Measurements from ENCODE around the gene WWC2. TPM values are rescaled to one million over a fixed set of nuclear protein-coding genes. Genes with fewer than 3 reads are reported as not detected.

Gene WWC2
- total RNA-seq, 1 experiment from 2014 or later = 80.3 TPM

DNA sequence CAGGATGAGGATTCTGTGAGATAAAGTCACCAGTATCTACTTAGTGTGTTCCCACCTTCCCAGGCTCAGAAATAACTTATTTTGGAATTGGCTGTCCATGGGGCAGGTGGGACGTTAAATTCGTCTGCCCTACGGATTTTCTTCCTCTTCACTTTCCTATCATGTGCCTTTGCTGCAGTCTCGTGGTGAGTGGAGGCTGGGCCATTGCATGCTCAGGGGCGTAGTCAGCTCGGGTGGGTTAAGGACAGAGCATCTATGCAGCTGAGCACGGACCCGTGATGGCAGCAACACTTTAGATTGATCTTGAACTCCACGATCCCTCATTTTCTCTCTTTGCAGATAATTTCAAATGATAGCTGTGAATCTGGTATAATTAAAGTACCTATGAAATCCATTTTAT is 169.5 kb downstream of the WWC2 start:
- intact Hi-C loops (cut with micrococcal nuclease; ENCODE audit: unreplicated experiment) (no loop called here), in situ Hi-C loops (cut with HindIII; ENCODE audit: low pct_unique_long_range_greater_than_20kb, low sequenced_read_pairs) (no loop called here)
- POLR2A ChIA-PET = no interaction called here
- Histone ChIP-seq H3K27me3 (ENCODE audit: control insufficient read depth, insufficient read depth, low read length) (no peaks in the 10 kb centered on the region), H3K4me3 (ENCODE audit: low read depth in 2 of 2, low read length in 2 of 2) (no peak overlapping the region), H3K9me3 (ENCODE audit: control insufficient read depth, insufficient read depth, low read depth, low read length) (no peaks in the 10 kb centered on the region), H3K27ac (ENCODE audit: low read length) (no peak overlapping the region), H3K4me1 (ENCODE audit: control insufficient read depth, insufficient read depth, low read length) (no peaks in the 10 kb centered on the region), H3K36me3 (ENCODE audit: control insufficient read depth, insufficient read depth, low read length) (peaks cover 10% of the 10 kb centered on the region; the same call in 1 of the 2 replicates)
- DNase-seq (ENCODE audit: low read depth, low spot score) (no peak), ATAC-seq (no peak)
- no peak for TF ChIP-seq SIN3A (IDR thresholded peaks at IDR 0.05; ENCODE audit: borderline replicate concordance, insufficient read depth, low read depth, low read length)
- CTCF ChIA-PET = no interaction called here
- no TSS peak for BruUV-seq (replicated peaks)

DNA sequence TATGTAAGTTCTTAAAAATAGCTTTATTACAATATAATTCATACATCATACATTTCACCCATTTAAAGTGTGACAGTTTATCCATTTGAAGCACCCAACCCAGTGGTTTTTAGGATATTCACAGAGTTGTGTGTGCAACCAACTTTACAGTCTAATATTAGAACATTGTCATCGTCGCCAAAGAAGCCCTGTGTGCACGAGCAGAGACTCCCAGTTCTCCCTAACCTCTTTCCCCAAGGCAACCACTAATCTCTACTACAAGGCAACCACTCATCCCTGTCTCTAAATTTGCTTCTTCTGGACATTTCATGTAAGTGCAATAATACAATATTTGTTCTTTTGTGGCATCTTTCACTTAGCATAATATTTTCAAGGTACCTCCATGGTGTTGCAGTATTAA is 173.3 kb downstream of the WWC2 start:
- H3K36me3 ChIP-seq (ENCODE audit: control insufficient read depth, insufficient read depth, low read length) = peaks cover 7% of the 10 kb centered on the region; the same call in 1 of the 2 replicates
- POLR2A ChIA-PET = no interaction called here
- DNase-seq (ENCODE audit: low read depth, low spot score) (no peak), ATAC-seq (no peak)
- BruUV-seq (replicated peaks) = no TSS peak
- H3K4me1 ChIP-seq (ENCODE audit: control insufficient read depth, insufficient read depth, low read length) = no peaks in the 10 kb centered on the region
- no peak overlapping the region for H3K4me3 ChIP-seq (ENCODE audit: low read depth in 2 of 2, low read length in 2 of 2)
- TF ChIP-seq SIN3A (IDR thresholded peaks at IDR 0.05; ENCODE audit: borderline replicate concordance, insufficient read depth, low read depth, low read length) = no peak
- TF ChIP-seq TCF7L2 (IDR thresholded peaks at IDR 0.05; ENCODE audit: low read depth, low read length) = no peak
- TF ChIP-seq, protein P1, sequence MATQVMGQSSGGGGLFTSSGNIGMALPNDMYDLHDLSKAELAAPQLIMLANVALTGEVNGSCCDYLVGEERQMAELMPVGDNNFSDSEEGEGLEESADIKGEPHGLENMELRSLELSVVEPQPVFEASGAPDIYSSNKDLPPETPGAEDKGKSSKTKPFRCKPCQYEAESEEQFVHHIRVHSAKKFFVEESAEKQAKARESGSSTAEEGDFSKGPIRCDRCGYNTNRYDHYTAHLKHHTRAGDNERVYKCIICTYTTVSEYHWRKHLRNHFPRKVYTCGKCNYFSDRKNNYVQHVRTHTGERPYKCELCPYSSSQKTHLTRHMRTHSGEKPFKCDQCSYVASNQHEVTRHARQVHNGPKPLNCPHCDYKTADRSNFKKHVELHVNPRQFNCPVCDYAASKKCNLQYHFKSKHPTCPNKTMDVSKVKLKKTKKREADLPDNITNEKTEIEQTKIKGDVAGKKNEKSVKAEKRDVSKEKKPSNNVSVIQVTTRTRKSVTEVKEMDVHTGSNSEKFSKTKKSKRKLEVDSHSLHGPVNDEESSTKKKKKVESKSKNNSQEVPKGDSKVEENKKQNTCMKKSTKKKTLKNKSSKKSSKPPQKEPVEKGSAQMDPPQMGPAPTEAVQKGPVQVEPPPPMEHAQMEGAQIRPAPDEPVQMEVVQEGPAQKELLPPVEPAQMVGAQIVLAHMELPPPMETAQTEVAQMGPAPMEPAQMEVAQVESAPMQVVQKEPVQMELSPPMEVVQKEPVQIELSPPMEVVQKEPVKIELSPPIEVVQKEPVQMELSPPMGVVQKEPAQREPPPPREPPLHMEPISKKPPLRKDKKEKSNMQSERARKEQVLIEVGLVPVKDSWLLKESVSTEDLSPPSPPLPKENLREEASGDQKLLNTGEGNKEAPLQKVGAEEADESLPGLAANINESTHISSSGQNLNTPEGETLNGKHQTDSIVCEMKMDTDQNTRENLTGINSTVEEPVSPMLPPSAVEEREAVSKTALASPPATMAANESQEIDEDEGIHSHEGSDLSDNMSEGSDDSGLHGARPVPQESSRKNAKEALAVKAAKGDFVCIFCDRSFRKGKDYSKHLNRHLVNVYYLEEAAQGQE (IDR thresholded peaks at IDR 0.05; ENCODE audit: insufficient read depth in 1 of 2, low read depth in 2 of 2, low read length in 1 of 2) = no peak
- no peak for TF ChIP-seq POLR2AphosphoS5 (IDR thresholded peaks at IDR 0.05; ENCODE audit: low read depth, low read length)
- TF ChIP-seq, protein P2, sequence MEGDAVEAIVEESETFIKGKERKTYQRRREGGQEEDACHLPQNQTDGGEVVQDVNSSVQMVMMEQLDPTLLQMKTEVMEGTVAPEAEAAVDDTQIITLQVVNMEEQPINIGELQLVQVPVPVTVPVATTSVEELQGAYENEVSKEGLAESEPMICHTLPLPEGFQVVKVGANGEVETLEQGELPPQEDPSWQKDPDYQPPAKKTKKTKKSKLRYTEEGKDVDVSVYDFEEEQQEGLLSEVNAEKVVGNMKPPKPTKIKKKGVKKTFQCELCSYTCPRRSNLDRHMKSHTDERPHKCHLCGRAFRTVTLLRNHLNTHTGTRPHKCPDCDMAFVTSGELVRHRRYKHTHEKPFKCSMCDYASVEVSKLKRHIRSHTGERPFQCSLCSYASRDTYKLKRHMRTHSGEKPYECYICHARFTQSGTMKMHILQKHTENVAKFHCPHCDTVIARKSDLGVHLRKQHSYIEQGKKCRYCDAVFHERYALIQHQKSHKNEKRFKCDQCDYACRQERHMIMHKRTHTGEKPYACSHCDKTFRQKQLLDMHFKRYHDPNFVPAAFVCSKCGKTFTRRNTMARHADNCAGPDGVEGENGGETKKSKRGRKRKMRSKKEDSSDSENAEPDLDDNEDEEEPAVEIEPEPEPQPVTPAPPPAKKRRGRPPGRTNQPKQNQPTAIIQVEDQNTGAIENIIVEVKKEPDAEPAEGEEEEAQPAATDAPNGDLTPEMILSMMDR (IDR thresholded peaks at IDR 0.05) = no peak
- no peak overlapping the region for H3K27ac ChIP-seq (ENCODE audit: low read length)
- in situ Hi-C loops (cut with HindIII; ENCODE audit: low pct_unique_long_range_greater_than_20kb, low sequenced_read_pairs) = no loop called here
- CTCF ChIA-PET = no interaction called here
- H3K9me3 ChIP-seq (ENCODE audit: control insufficient read depth, insufficient read depth, low read depth, low read length) = peaks cover 16% of the 10 kb centered on the region; the same call in 1 of the 2 replicates
- H3K27me3 ChIP-seq (ENCODE audit: control insufficient read depth, insufficient read depth, low read length) = no peaks in the 10 kb centered on the region
- intact Hi-C loops (cut with micrococcal nuclease; ENCODE audit: unreplicated experiment) = no loop called here

DNA sequence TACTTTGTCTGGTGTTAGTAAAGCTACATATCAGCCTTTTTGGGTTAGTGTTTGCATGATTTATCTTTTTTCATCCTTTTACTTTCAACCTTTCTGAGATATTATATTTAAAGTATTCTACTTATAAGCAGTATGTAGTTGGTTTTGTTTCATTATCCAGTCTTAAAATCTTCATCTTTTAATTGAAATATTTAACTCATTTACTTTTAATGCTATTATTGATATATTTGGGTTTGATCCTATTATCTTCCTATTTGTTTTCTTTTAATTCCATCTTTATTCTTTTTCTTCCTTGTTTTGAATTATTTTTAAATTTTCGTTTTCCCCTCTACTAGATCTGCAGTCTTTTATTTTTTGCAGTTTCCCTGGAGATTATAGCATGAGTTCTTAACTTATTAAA is 177.0 kb downstream of the WWC2 start:
- in situ Hi-C loops (cut with HindIII; ENCODE audit: low pct_unique_long_range_greater_than_20kb, low sequenced_read_pairs) (no loop called here), intact Hi-C loops (cut with micrococcal nuclease; ENCODE audit: unreplicated experiment) (no loop called here)
- peaks cover 5% of the 10 kb centered on the region for H3K36me3 ChIP-seq (ENCODE audit: control insufficient read depth, insufficient read depth, low read length)
- CTCF ChIA-PET = no interaction called here
- POLR2A ChIA-PET = no interaction called here
- H3K9me3 ChIP-seq (ENCODE audit: control insufficient read depth, insufficient read depth, low read depth, low read length) = peaks cover 16% of the 10 kb centered on the region; the same call in 1 of the 2 replicates
- ATAC-seq = no peak
- no peak overlapping the region for H3K27ac ChIP-seq (ENCODE audit: low read length)
- DNase-seq (ENCODE audit: low read depth, low spot score) = no peak
- BruUV-seq (replicated peaks) = no TSS peak
- H3K27me3 ChIP-seq (ENCODE audit: control insufficient read depth, insufficient read depth, low read length) = no peaks in the 10 kb centered on the region
- H3K4me1 ChIP-seq (ENCODE audit: control insufficient read depth, insufficient read depth, low read length) = no peaks in the 10 kb centered on the region
- no peak for TF ChIP-seq SIN3A (IDR thresholded peaks at IDR 0.05; ENCODE audit: borderline replicate concordance, insufficient read depth, low read depth, low read length)
- H3K4me3 ChIP-seq (ENCODE audit: low read depth in 2 of 2, low read length in 2 of 2) = no peak overlapping the region
